ENCODE data around the gene PSD4.

- TF ChIP-seq POU6F1 (CRISPR knock-in tag; IDR thresholded peaks at IDR 0.05; ENCODE audit: borderline replicate concordance, low read depth) (no peak), ZFP3 (CRISPR knock-in tag; IDR thresholded peaks at IDR 0.05) (no peak), ZNF70 (CRISPR knock-in tag; IDR thresholded peaks at IDR 0.05) (no peak)
These were observed 32.5 kb downstream of the PSD4 start for GRCh38 chr2:113206251-113206650.

Data from SK-N-SH treated with all-trans-retinoic acid at 6 μM for 48 hours (cell line).